Measurements from ENCODE around the gene ERBB3.
"Not testable (repeated sequence)": the region's sequence is repeated elsewhere in the genome, so short reads cannot be mapped to it uniquely, and the experiment has no call there.

ERBB3 gene

DNA sequence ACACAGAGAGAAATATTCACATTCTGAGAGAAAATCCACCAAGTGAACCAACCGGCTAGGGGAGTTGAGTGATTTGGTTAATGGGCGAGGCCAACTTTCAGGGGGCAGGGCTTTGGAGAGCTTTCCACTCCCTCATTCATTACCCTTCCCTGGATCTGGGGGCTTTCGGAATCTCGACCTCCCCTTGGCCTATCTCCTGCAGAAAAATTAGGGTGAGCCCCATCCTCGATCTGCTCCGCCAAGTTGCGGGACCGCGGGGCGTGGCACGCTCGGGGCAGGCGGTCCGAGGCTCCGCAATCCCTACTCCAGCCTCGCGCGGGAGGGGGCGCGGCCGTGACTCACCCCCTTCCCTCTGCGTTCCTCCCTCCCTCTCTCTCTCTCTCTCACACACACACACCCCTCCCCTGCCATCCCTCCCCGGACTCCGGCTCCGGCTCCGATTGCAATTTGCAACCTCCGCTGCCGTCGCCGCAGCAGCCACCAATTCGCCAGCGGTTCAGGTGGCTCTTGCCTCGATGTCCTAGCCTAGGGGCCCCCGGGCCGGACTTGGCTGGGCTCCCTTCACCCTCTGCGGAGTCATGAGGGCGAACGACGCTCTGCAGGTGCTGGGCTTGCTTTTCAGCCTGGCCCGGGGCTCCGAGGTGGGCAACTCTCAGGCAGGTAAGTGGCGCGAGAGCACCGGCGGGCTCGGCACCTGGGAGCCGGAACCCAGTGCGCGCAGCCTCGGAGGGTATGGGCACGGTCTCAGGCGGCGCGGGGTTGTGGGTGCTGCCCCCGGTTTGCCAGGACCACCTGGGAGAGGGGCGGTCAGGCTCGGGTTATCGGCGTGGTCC lies at the start of gene ERBB3:
TSS of gene ERBB3 (plus strand) at position 443 of the 833 bp plus-strand sequence. CDS start at position 579, 136 bp downstream.
- peak; percentile 94 for DNase-seq (ENCODE audit: low spot score)

DNA sequence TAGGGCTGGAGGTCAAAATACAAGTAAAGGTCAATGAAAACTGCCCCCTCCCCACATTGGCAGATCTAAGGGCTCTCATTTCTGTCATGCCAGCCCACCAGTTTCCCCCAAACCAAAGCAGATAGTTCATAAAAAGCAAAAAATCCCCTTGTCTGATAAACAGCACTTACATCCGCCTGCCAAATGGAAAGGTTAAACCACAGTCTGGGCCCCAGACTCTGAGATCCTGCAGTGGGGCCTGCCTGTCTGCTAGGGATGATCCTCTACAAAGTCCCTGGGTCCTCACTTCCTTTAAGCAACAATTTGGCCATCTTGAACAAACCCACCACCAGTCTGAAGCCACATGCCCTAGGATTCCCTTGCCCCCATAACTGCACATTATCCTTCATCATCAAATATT lies 48.0 kb upstream of the ERBB3 start:
- no peak for DNase-seq (ENCODE audit: low spot score)

DNA sequence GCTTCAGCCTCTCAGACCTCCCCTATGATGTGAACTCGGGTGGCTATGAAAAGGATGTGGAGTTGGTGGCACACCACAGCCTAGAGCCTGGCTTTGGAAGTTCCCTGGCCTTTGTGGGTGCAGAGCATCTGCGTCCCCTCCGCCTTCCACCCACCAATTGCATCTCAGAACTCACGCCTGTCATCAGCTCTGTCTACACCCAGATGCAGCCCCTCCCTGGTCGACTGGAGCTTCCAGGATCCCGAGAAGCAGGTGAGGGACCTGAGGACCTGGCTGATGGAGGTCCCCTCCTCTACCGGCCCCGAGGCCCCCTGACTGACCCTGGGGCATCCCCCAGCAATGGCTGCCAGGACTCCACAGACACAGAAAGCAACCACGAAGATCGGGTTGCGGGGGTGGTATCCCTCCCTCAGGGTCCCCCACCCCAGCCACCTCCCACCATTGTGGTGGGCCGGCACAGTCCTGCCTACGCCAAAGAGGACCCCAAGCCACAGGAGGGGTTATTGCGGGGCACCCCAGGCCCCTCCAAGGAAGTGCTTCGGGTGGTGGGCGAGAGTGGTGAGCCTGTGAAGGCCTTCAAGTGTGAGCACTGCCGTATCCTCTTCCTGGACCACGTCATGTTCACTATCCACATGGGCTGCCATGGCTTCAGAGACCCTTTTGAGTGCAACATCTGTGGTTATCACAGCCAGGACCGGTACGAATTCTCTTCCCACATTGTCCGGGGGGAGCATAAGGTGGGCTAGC lies 45.2 kb upstream of the ERBB3 start:
- DNase-seq (ENCODE audit: low spot score), result no peak

DNA sequence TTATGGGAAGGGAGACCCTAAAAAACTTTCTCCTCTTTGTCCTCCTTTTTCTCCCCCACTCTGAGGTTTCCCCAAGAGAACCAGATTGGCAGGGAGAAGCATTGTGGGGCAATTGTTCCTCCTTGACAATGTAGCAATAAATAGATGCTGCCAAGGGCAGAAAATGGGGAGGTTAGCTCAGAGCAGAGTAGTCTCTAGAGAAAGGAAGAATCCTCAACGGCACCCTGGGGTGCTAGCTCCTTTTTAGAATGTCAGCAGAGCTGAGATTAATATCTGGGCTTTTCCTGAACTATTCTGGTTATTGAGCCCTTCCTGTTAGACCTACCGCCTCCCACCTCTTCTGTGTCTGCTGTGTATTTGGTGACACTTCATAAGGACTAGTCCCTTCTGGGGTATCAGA lies 42.8 kb upstream of the ERBB3 start:
- no peak for DNase-seq (ENCODE audit: low spot score)

DNA sequence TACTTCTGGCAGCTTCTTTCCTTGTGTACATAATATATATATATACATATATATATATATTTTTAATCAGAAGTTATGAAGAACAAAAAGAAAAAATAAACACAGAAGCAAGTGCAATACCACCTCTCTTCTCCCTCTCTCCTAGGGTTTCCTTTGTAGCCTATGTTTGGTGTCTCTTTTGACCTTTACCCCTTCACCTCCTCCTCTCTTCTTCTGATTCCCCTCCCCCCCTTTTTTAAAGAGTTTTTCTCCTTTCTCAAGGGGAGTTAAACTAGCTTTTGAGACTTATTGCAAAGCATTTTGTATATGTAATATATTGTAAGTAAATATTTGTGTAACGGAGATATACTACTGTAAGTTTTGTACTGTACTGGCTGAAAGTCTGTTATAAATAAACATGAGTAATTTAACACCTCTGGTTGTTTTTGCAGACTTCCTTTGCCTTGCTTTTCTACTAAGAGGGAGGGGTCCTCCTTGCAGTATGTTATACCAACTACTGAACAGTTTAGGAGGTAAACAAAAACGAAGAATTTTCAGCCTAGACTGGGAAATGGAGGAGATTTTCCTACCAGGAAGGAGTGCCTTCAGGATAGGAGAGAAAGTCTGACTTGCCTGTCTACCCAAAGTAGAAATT lies 41.8 kb upstream of the ERBB3 start:
- no peak for DNase-seq (ENCODE audit: low spot score)

DNA sequence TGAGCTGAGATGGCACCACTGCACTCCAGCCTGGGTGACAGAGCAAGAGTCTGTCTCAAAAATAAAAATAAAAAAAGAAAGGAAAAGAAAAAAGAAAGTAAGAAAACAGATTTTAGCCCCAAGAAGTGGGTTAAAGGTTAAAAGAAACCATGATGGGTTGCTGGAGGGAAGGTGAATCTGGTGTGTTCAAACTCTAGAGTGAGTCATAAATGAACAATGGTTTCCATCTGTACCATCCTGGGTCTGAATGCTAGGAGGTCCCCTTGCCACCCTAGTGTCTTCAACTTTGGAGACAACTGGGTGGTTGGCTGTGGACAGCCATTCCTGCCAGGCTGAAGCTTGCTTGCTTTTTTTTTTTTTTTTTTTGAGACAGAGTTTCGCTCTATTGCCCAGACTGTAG lies 39.8 kb upstream of the ERBB3 start:
- DNase-seq (ENCODE audit: low spot score), result no peak

DNA sequence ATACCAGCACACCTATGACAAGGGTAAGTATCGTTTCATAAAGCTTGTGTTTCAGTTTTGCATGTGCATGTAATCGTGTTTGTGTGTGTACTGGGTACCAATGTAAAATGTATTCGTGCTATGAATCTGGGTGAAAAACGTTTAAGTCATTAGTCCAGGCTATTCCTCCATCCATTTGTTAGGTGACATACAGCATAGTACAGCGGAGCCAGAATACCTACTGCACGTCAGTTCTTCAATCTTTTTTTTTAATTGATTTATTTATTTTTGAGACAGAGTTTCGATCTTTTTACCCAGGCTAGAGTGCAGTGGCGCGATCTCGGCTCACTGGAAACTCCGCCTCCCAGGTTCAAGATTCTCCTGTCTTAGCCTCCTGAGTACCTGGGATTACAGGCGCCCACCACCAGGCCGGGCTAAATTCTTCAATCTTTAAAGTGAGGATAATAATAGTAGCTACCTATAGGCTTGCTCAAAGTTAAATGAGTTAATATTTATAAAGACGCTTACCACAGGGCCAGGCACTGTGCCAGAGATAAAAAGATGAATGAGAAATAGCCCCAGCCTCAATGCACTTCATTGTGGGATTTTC lies 38.9 kb upstream of the ERBB3 start:
- no peak for DNase-seq (ENCODE audit: low spot score)

DNA sequence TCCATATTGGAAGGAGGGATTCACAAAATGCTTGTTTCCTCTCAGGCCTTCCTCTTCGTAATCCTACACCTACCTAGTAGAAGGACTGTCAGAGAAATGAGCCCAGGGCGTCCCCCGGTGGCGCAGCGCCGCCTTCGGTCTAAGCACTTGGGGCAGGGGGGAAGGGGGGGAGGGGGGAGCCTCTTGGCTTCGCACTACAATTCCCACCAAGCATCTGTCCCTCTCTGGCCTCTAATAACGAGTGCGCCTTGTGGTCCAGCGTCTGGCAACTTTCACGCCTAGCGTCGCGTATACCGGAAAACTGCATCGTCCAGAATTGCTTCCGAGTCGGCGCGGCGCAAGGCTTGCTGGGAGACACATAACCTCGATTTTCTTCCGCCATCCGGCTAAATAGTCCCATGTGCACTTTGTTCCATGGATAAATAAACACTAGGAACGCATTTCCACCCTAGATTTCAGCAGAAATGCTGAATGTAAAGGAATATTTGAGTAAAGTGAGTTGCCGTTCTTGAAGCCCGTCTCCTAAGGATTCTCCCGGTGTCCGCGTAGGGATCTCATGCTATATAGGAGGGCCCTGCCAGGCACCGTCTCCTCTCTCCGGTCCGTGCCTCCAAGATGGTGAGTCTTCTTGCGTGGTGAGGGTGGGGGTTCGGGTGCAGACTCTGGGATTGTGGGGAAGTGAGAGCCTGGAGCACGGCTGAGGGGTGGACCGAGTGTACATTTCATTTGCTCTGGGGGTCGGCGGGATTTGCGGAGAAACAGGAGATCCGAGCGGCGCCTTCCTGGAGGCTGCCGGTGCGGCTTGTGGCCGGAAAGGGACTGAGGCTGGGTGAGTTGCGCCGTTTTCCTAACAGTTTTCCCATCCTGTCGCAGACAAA lies 38.2 kb upstream of the ERBB3 start, which contains the start of gene RPS26:
TSS of gene RPS26 (plus strand) at position 367 of the 878 bp plus-strand sequence. CDS start at position 616, 249 bp downstream.
- peak; percentile 92 for DNase-seq (ENCODE audit: low spot score)

DNA sequence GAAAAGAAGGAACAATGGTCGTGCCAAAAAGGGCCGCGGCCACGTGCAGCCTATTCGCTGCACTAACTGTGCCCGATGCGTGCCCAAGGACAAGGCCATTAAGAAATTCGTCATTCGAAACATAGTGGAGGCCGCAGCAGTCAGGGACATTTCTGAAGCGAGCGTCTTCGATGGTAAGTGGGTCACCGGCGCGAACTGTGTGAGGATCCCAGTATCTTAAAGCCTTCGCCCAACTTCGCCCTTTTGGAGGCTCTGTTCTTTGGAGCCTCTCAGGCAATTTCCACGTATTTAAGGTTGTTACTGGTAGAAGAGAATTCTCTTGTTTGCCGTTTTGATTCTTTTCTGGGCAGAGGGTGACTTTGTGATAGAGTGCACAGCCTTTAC lies 37.5 kb upstream of the ERBB3 start:
- not testable (repeated sequence) for DNase-seq (ENCODE audit: low spot score)

DNA sequence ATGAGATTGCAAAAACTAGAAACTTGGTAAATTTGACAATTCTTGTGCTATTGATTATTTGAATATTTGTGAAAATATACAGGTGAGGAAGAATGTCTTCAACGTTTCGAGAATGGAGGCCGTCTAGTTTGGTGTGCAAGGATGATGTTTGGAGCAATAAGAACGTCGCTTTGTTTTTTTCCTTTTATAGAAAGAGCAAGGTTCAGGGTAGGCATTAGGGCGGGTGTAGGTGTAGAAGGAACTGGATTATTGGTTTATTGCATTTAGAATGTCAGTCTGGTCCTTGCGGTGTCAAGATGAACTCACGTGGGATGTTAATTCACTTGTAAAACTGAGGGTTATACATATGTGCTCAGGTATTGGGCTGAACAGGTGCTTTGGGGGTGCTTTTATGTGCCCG lies 37.1 kb upstream of the ERBB3 start:
- DNase-seq (ENCODE audit: low spot score), result no peak

DNA sequence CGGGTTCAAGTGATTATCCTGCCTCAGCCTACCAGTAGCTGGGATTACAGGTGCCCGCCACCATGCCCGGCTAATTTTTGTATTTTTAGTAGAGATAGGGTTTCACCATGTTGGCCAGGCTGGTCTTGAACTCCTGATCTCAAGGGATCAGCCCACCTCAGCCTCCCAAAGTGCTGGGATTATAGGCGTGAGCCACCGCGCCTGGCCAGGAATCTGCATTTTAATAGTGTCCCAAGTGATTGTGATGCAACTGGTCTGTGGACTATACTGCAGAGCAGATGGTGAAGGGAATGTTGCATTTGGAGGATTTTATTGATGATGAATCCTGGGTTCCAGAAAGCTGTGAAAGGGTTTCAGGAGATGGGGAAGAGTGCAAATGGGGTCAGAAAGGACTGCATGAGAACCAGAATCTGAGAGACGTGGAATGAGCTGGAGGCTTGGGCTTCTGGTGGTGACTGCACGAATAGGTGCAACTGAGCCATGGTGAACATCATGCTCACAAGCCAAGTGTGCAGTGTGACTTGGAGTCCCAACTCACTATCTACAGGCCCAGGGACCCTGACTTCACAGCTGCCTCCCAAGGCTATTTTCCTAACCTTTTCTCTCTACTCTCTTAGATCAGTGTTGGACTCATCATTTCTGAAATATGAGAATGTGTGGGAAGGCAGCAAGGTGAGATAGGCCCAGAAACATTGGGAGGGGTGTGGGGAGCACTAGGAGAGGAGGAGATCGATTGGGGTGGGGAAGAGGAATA lies 33.8 kb upstream of the ERBB3 start:
- DNase-seq (ENCODE audit: low spot score), result no peak

DNA sequence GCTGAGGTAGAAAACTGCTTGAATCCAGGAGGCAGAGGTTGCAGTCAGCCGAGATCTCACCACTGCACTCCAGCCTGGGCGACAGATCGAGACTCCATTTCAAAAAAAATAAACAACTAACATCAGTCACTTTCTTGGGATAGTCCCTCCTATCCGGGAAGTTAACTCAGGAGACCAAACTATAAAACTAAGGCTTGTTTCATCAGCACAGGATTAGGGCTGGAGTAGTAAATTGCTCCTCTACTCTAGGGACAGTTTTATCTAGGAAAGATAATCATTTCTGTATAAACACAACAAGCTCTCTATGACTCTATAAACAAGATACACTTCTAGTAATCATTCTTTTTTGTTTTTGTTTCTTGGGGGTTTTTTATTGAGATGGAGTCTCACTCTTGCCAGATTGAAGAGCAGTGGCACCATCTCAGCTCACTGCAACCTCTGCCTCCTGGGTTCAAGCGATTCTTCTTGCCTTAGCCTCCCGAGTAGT lies 26.5 kb upstream of the ERBB3 start:
- no peak for DNase-seq (ENCODE audit: low spot score)

DNA sequence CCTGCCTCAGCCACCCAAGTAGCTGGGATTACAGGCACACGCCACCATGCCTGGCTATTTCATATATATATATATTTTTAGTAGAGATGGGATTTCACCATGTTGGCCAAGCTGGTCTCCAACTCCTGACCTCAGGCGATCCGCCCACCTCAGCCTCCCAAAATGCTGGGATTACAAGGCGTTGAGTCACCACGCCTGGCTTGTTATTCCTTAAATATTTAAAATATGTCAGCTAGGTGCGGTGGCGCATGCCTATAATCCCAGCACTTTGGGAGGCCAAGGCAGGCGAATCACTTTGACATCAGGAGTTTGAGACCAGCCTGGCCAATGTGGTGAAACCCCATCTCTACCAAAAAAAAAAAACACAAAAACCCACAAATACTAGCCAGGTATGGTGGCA lies 20.0 kb upstream of the ERBB3 start:
- not testable (repeated sequence) for DNase-seq (ENCODE audit: low spot score)

DNA sequence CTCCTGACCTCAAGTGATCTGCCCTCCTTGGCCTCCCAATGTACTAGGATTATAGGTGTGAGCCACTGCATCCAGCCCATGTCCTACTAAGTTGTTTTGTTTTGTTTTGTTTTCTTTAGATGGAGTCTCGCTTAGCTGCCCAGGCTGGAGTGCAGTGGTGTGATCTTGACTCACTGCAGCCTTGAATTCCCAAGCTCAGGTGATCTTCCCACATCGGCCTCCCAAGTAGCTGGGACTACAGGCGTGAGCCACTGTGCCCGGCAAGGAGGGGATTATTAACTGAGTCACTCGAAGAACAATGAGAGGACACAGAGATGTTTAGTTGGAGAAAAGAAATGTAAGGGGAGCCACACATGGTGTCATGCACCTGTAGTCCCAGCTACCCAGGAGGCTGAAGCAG lies 18.0 kb upstream of the ERBB3 start:
- DNase-seq (ENCODE audit: low spot score), result no peak

DNA sequence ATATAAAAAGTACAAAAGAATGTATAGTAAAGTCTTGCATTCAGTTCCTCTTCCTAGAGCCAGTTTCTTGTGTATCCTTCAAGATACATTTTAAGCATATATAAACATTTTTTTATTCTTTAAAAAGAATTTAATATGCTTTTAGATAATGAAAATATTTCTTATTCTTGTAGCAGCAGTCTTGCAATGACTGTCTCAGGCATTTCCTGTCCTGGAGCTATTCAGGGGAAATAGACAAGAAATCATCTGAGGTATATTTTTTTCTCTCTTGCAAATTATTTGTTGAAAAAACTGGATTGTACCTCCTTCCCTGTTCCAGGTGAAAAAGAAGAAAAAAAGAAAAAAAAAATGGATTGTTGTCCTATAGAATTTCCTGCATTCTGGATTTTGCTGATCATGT lies 17.0 kb upstream of the ERBB3 start:
- no peak for DNase-seq (ENCODE audit: low spot score)

DNA sequence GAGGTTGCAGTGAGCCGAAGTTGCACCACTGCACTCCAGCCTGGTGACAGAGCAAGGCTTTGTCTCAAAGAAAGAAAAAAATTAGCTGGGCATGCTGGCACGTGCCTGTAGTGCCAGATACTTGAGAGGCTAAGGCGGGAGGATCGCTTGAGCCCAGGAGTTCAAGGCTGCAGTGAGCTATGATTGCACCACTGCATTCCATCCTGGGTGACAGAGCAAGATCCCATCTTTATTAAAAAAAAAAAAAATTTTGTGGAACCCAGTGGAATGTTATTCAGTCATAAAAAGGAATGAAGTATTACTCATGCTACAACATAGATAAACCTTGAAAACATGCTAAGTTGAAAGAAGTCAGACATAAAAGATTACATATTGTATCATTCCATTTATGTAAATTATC lies 8.3 kb upstream of the ERBB3 start:
- DNase-seq (ENCODE audit: low spot score), result no peak

DNA sequence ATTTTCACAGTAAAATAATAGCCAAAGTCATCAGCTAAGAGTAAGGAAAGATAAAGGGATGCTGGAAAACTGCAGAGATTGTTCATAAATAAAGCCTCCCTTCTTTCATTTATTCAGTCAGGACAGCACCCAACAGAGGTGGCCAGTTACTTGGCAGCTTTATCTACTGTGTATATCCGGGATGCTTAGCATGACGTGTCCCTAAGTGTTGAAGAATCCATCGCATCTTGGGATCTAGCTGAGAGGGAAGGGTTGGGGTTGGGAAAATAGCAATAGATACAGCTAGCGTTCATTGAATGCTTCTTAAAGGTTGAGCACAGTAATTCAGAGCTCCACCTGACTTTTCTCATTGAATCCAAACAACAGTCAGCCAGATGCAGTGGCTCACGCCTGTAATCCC lies 5.6 kb upstream of the ERBB3 start:
- DNase-seq (ENCODE audit: low spot score), result no peak

DNA sequence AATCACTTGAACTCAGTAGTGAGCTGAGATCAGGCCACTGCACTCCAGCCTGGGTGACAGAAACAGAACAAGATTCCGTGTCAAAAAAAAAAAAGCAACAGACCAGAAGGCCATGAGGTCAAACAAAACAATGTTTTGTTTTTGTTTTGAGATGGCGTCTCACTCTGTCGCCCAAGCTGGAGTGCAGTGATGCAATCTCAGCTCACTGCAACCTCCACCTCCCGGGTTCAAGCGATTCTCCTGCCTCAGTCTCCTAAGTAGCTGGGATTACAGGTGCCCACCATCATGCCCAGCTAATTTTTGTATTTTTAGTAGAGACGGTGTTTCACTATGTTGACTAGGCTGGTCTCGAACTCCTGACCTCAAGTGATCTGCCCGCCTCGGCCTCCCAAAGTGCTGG lies 2.0 kb upstream of the ERBB3 start:
- not testable (repeated sequence) for DNase-seq (ENCODE audit: low spot score)

DNA sequence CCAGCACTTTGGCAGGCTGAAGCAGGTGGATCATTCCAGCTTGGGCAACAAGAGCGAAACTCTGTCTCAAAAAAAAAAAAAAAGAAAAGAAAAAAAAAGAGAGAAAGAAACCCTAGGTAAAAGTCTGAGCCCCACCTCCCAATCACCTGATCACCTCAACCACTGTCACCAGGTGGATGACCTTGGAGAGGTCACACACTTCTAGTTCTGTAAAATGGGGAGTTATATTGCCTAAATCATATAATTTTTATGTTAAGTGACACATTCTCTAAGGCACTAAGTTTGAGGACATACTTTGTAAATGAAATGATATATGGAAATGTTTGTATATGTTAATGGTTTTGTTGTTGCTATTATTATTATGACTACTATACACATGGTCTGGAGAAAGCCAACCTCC lies 1.5 kb upstream of the ERBB3 start:
- no peak for DNase-seq (ENCODE audit: low spot score)

DNA sequence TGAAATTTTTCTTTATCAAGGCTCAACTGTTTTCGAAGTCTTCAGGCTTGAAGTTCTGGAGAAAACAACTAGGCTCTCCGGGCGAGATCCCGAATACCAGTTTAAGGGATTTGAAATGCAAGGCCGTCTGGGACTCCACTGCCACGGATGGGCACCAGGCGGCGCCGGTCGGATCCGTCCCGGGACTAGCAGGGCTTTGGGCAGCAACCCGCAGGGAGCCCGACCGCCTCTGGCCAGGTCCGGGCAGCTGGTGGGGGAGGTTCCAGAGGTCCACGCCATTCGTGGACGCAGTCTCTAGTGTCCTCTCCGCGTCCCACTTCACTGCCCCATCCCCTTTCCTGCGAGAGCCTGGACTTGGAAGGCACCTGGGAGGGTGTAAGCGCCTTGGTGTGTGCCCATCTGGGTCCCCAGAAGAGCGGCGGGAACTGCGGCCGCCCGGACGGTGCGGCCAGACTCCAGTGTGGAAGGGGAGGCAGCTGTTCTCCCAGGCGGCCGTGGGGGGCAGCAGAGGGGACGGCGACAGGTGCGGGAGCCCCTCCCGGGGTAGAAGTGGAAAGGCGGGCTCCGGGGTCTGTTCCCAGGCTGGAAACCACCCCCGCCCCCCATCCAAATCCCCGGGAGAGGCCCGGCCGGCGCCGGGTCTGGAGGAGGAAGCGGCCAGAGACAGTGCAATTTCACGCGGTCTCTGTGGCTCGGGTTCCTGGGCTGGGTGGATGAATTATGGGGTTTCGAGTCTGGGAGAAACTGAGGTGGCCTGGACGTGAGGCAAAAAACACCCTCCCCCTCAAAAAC lies 838 bp upstream of the ERBB3 start:
- peak; percentile 89 for DNase-seq (ENCODE audit: low spot score)

Measured in iPS-NIHi11 (cell line).